Glutamatergic neuron (in vitro differentiated cells): Measurements from ENCODE around the gene SIK2. TPM values are rescaled to one million over a fixed set of nuclear protein-coding genes. Genes with fewer than 3 reads are reported as not detected.

Experiments used
- DNase-seq: peaks from one replicate; pipeline ENCODE4 v3.0.0; 2022
- H3K27ac Mint-ChIP-seq: one replicate; pipeline ENCODE4 v1.8.0; 2020; ENCODE audit warnings: mild to moderate bottlenecking, mixed read lengths, inconsistent platforms; ENCODE audit not compliant: unreplicated experiment
- H3K27me3 Mint-ChIP-seq: one replicate; pipeline ENCODE4 v1.8.0; 2020; ENCODE audit warnings: mild to moderate bottlenecking, moderate library complexity, mixed read lengths, inconsistent platforms; ENCODE audit not compliant: unreplicated experiment
- H3K36me3 Mint-ChIP-seq: one replicate; pipeline ENCODE4 v1.8.0; 2020; ENCODE audit warnings: mild to moderate bottlenecking, mixed read lengths, inconsistent platforms; ENCODE audit not compliant: unreplicated experiment
- H3K4me1 Mint-ChIP-seq: one replicate; pipeline ENCODE4 v1.8.0; 2020; ENCODE audit warnings: mild to moderate bottlenecking, low read depth, mixed read lengths, inconsistent platforms; ENCODE audit not compliant: unreplicated experiment
- H3K4me3 Mint-ChIP-seq: one replicate; pipeline ENCODE4 v1.8.0; 2020; ENCODE audit warnings: mild to moderate bottlenecking, mixed read lengths, inconsistent platforms; ENCODE audit not compliant: unreplicated experiment
- H3K9me3 Mint-ChIP-seq: one replicate; pipeline ENCODE4 v1.8.0; 2020; ENCODE audit warnings: mild to moderate bottlenecking, moderate library complexity, mixed read lengths, inconsistent platforms; ENCODE audit not compliant: unreplicated experiment
- CTCF ChIP-seq: fragments of 200-600 bp; sonication (generic); IDR thresholded peaks from one replicate; pipeline ENCODE4 v1.5.0; 2021; ENCODE audit not compliant: partially characterized antibody, unreplicated experiment
- total RNA-seq: library from RNA; stranded (reverse); fragmentation: NEBNext Ultra II Directional; extraction: Animal tissue kit (Norgen Biotek cat#: 25700); gene quantifications from one replicate; pipeline ENCODE4 v1.2.1, GENCODE V29; 2021; ENCODE audit not compliant: unreplicated experiment

The SIK2 gene
- total RNA-seq, 1 donor from 2014 or later = 10.1 TPM

- no peak for TF ChIP-seq CTCF
- H3K4me3 Mint-ChIP-seq = peak overlapping the region; percentile 59
- no peaks in the 10 kb centered on the region for H3K36me3 Mint-ChIP-seq
- H3K27ac Mint-ChIP-seq = peak overlapping the region; percentile 84
- H3K27me3 Mint-ChIP-seq = peaks cover 2% of the 10 kb centered on the region
- H3K9me3 Mint-ChIP-seq = peaks cover 7% of the 10 kb centered on the region
- peaks cover 31% of the 10 kb centered on the region for H3K4me1 Mint-ChIP-seq
- DNase-seq = no peak
Observed at GRCh38 chr11:111734101-111734953, 132.1 kb downstream of the SIK2 start.

- Mint-ChIP-seq H3K4me1 (peaks cover 26% of the 10 kb centered on the region), H3K36me3 (no peaks in the 10 kb centered on the region), H3K27ac (peak overlapping the region; percentile 84), H3K27me3 (peaks cover 2% of the 10 kb centered on the region), H3K4me3 (peak overlapping the region; percentile 59), H3K9me3 (peaks cover 5% of the 10 kb centered on the region)
- TF ChIP-seq CTCF = no peak
- no peak for DNase-seq
Observed at GRCh38 chr11:111734954-111735261, 132.7 kb downstream of the SIK2 start.

- DNase-seq = no peak
- no peaks in the 10 kb centered on the region for H3K36me3 Mint-ChIP-seq
- peak overlapping the region; percentile 84 for H3K27ac Mint-ChIP-seq
- H3K4me1 Mint-ChIP-seq = peaks cover 21% of the 10 kb centered on the region
- H3K27me3 Mint-ChIP-seq = peaks cover 2% of the 10 kb centered on the region
- TF ChIP-seq CTCF = no peak
- H3K9me3 Mint-ChIP-seq = peaks cover 5% of the 10 kb centered on the region
- H3K4me3 Mint-ChIP-seq = no peak overlapping the region
Observed at GRCh38 chr11:111735262-111736116, 133.2 kb downstream of the SIK2 start.

- TF ChIP-seq CTCF = no peak
- H3K4me1 Mint-ChIP-seq = peaks cover 17% of the 10 kb centered on the region
- peaks cover 5% of the 10 kb centered on the region for H3K9me3 Mint-ChIP-seq
- DNase-seq = no peak
- H3K27ac Mint-ChIP-seq = peak overlapping the region; percentile 38
- no peaks in the 10 kb centered on the region for H3K36me3 Mint-ChIP-seq
- no peak overlapping the region for H3K4me3 Mint-ChIP-seq
- peaks cover 2% of the 10 kb centered on the region for H3K27me3 Mint-ChIP-seq
Observed at GRCh38 chr11:111736181-111736590, 133.9 kb downstream of the SIK2 start.
